Fibroblast of lung (primary cell): ENCODE data around the gene RBM38. TPM values are rescaled to one million over a fixed set of nuclear protein-coding genes. Genes with fewer than 3 reads are reported as not detected.

Experiments used
- DNase-seq, 2 donors: peaks; one replicate each; pipeline versions ENCODE4 v3.0.0 to v3.0.0-alpha.2; 2010; ENCODE audit warnings: low read depth in 2 of 2
- H2AFZ ChIP-seq: 2 replicates; pipeline ENCODE4 v1.5.1; 2012; ENCODE audit warnings: low read length, control low read depth, inconsistent platforms
- H3K27ac ChIP-seq: 2 replicates; pipeline ENCODE4 v1.5.1; 2011; ENCODE audit warnings: low read length, control low read depth; ENCODE audit not compliant: insufficient read depth
- H3K27me3 ChIP-seq: 2 replicates; pipeline ENCODE4 v1.5.1; 2011; ENCODE audit warnings: mild to moderate bottlenecking, low read length; ENCODE audit not compliant: control insufficient read depth, insufficient read depth
- H3K36me3 ChIP-seq: 2 replicates; pipeline ENCODE4 v1.5.1; 2011; ENCODE audit warnings: low read length; ENCODE audit not compliant: control insufficient read depth, insufficient read depth
- H3K4me1 ChIP-seq: 2 replicates; pipeline ENCODE4 v1.5.1; 2011; ENCODE audit warnings: low read length; ENCODE audit not compliant: control insufficient read depth, insufficient read depth; ENCODE audit errors: extremely low read depth
- H3K4me2 ChIP-seq: 2 replicates; pipeline ENCODE4 v1.5.1; 2011; ENCODE audit warnings: low read length, control low read depth; ENCODE audit not compliant: insufficient read depth; ENCODE audit errors: extremely low read depth
- H3K4me3 ChIP-seq, 4 experiments: fragments of 200-600 bp in 1 of 4; sonication (generic) in 1 of 4; replicated peaks in 1 of 4; 2 replicates each; pipeline ENCODE4 v1.5.1; 2011 to 2016; ENCODE audit warnings: low read length in 4 of 4, low read depth in 3 of 4, mild to moderate bottlenecking in 3 of 4, control low read depth in 2 of 4, inconsistent platforms in 1 of 4, mixed read lengths in 1 of 4; ENCODE audit not compliant: insufficient read depth in 1 of 4; ENCODE audit errors: control extremely low read depth in 1 of 4
- H3K79me2 ChIP-seq: 2 replicates; pipeline ENCODE4 v1.5.1; 2012; ENCODE audit warnings: mild to moderate bottlenecking, low read length, inconsistent platforms; ENCODE audit not compliant: control insufficient read depth, insufficient read depth
- H3K9ac ChIP-seq: 2 replicates; pipeline ENCODE4 v1.5.1; 2011; ENCODE audit warnings: mild to moderate bottlenecking, low read length, control low read depth; ENCODE audit not compliant: insufficient read depth
- H3K9me3 ChIP-seq: 2 replicates; pipeline ENCODE4 v1.5.1; 2012; ENCODE audit warnings: low read depth, low read length; ENCODE audit not compliant: control insufficient read depth, insufficient read depth
- H4K20me1 ChIP-seq: 2 replicates; pipeline ENCODE4 v1.5.1; 2011; ENCODE audit warnings: low read length; ENCODE audit not compliant: control insufficient read depth, insufficient read depth; ENCODE audit errors: extremely low read depth
- CTCF ChIP-seq, 2 donors: IDR thresholded peaks in 1 of 2; conservative IDR thresholded peaks in 1 of 2; 1 replicate in 1 of 2; 2 replicates in 1 of 2; pipeline ENCODE4 v1.5.1; 2011 to 2012; ENCODE audit warnings: low read length in 2 of 2, control low read depth in 1 of 2, inconsistent platforms in 1 of 2, low read depth in 1 of 2, mild to moderate bottlenecking in 1 of 2
- EZH2 ChIP-seq: IDR thresholded peaks from 2 replicates; pipeline ENCODE4 v1.5.1; 2012; ENCODE audit warnings: low read length, control low read depth, mild to moderate bottlenecking; ENCODE audit errors: missing control alignments
- polyA plus RNA-seq, 2 donors: library from polyadenylated mRNA; depleted of rRNA in 1 of 2; stranded (reverse) in 1 of 2; unstranded in 1 of 2; fragments of >200 nt; gene quantifications; 2 replicates each; pipeline ENCODE4 v1.2.1, GENCODE V29; 2011 to 2012; ENCODE audit warnings: missing spikeins in 1 of 2
- total RNA-seq: library from RNA; depleted of rRNA; stranded (reverse); fragments of >200 nt; gene quantifications from 2 replicates; pipeline ENCODE4 v1.2.1, GENCODE V29; 2014

RBM38 gene
- total and polyA plus RNA-seq, 2 donors (not counting 1 experiment from before 2014, with no cell fraction given): 3.9 to 7.9 TPM

- H3K27ac ChIP-seq: no peak overlapping the region
- H3K4me3 ChIP-seq: no peak overlapping the region
- H3K4me2 ChIP-seq: no peak overlapping the region
- no peak for DNase-seq
- peaks cover 3% of the 10 kb centered on the region for H3K27me3 ChIP-seq
- H3K4me1 ChIP-seq: no peaks in the 10 kb centered on the region
- TF ChIP-seq EZH2: no peak
- no peak for TF ChIP-seq CTCF (conservative IDR thresholded peaks at IDR 0.05 in 1 of 2, IDR thresholded peaks at IDR 0.05 in 1 of 2; ENCODE audit: low read depth in 1 of 2, low read length in 2 of 2)
- H3K9me3 ChIP-seq: no peaks in the 10 kb centered on the region
- H3K9ac ChIP-seq: no peak overlapping the region
- no peaks in the 10 kb centered on the region for H3K36me3 ChIP-seq
- no peaks in the 10 kb centered on the region for H4K20me1 ChIP-seq
- no peaks in the 10 kb centered on the region for H3K79me2 ChIP-seq
- no peak overlapping the region for H2AFZ ChIP-seq
These were observed 24.6 kb downstream of the RBM38 start for GRCh38 chr20:57415771-57416170.

GRCh38 chr20:57416296-57417022 lies 25.3 kb downstream of the RBM38 start:
- Histone ChIP-seq H3K4me1 (no peaks in the 10 kb centered on the region), H3K9me3 (no peaks in the 10 kb centered on the region), H3K79me2 (no peaks in the 10 kb centered on the region), H3K4me3 (no peak overlapping the region), H3K4me2 (no peak overlapping the region), H3K9ac (no peak overlapping the region), H3K27me3 (peaks cover 3% of the 10 kb centered on the region), H4K20me1 (no peaks in the 10 kb centered on the region), H3K36me3 (no peaks in the 10 kb centered on the region), H2AFZ (no peak overlapping the region), H3K27ac (no peak overlapping the region)
- no peak for DNase-seq
- no peak for TF ChIP-seq CTCF (conservative IDR thresholded peaks at IDR 0.05 in 1 of 2, IDR thresholded peaks at IDR 0.05 in 1 of 2; ENCODE audit: low read depth in 1 of 2, low read length in 2 of 2)
- no peak for TF ChIP-seq EZH2

DNA sequence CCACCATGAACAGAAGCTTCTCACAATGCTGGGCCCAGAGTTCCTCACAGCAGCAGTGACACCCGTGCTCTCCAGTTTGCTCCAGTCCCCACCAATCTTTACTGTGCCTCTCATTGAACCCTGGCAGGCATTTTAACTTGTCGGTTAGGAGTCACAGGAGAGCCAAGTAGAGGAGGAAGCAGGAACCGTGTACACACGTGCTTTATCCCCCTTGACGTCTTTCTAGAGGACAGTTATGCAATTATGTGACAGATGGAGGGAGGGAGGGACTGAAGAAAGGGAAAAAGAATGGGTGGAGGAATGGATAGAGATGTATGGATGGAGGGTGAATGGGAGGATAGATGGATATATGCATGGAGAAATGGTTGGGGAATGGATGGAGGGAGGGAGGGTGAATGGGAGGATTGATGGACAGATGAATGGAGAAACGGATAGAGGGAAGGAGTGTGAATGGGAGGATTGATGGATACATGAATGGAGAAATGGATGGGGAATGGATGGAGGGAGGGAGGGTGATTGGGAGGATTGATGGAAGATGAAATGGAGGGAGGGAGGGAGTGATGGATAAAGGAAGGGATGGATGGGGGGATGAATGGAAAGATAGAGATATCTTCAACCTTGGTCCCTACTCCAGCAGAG lies 26.0 kb downstream of the RBM38 start:
- Histone ChIP-seq H4K20me1 (no peaks in the 10 kb centered on the region), H3K9me3 (no peaks in the 10 kb centered on the region), H3K4me3 (no peak overlapping the region), H2AFZ (no peak overlapping the region), H3K4me2 (no peak overlapping the region), H3K27me3 (peaks cover 3% of the 10 kb centered on the region), H3K4me1 (no peaks in the 10 kb centered on the region), H3K27ac (no peak overlapping the region), H3K79me2 (no peaks in the 10 kb centered on the region), H3K36me3 (no peaks in the 10 kb centered on the region), H3K9ac (no peak overlapping the region)
- DNase-seq: no peak
- TF ChIP-seq EZH2 (no peak), CTCF (conservative IDR thresholded peaks at IDR 0.05 in 1 of 2, IDR thresholded peaks at IDR 0.05 in 1 of 2; ENCODE audit: low read depth in 1 of 2, low read length in 2 of 2) (no peak)
